ENCODE results near the gene RBX1.

The RBX1 gene

GRCh38 chr22:40973144-40973543 lies 22.0 kb downstream of the RBX1 start:
- Histone ChIP-seq H3K9ac (ENCODE audit: low read length) (no peak overlapping the region), H3K4me3 (ENCODE audit: low read length) (no peak overlapping the region), H3K4me1 (ENCODE audit: control insufficient read depth, insufficient read depth, low read length) (peaks cover 5% of the 10 kb centered on the region), H3K9me3 (ENCODE audit: control insufficient read depth, low read length) (no peaks in the 10 kb centered on the region), H3K27me3 (replicated peaks; ENCODE audit: control insufficient read depth, insufficient read depth, low read length) (no peaks in the 10 kb centered on the region), H3K36me3 (ENCODE audit: control insufficient read depth, insufficient read depth, low read length, severe bottlenecking) (peaks cover 44% of the 10 kb centered on the region)
- DNase-seq (ENCODE audit: low read depth) = no peak

GRCh38 chr22:40975366-40975765 lies 24.2 kb downstream of the RBX1 start:
- DNase-seq (ENCODE audit: low read depth) = peak; percentile 72
- H3K4me3 ChIP-seq (ENCODE audit: low read length) = no peak overlapping the region
- H3K36me3 ChIP-seq (ENCODE audit: control insufficient read depth, insufficient read depth, low read length, severe bottlenecking) = peaks cover 26% of the 10 kb centered on the region
- H3K9me3 ChIP-seq (ENCODE audit: control insufficient read depth, low read length) = no peaks in the 10 kb centered on the region
- H3K9ac ChIP-seq (ENCODE audit: low read length) = no peak overlapping the region
- H3K4me1 ChIP-seq (ENCODE audit: control insufficient read depth, insufficient read depth, low read length) = peaks cover 5% of the 10 kb centered on the region
- H3K27me3 ChIP-seq (replicated peaks; ENCODE audit: control insufficient read depth, insufficient read depth, low read length) = no peaks in the 10 kb centered on the region

- Histone ChIP-seq H3K27me3 (replicated peaks; ENCODE audit: control insufficient read depth, insufficient read depth, low read length) (no peaks in the 10 kb centered on the region), H3K4me3 (ENCODE audit: low read length) (no peak overlapping the region), H3K36me3 (ENCODE audit: control insufficient read depth, insufficient read depth, low read length, severe bottlenecking) (peaks cover 13% of the 10 kb centered on the region), H3K9me3 (ENCODE audit: control insufficient read depth, low read length) (no peaks in the 10 kb centered on the region), H3K4me1 (ENCODE audit: control insufficient read depth, insufficient read depth, low read length) (peaks cover 5% of the 10 kb centered on the region), H3K9ac (ENCODE audit: low read length) (no peak overlapping the region)
- no peak for DNase-seq (ENCODE audit: low read depth)
Observed at GRCh38 chr22:40976866-40977700, 25.9 kb downstream of the RBX1 start.

- Histone ChIP-seq H3K9me3 (ENCODE audit: control insufficient read depth, low read length) (no peaks in the 10 kb centered on the region), H3K4me1 (ENCODE audit: control insufficient read depth, insufficient read depth, low read length) (peaks cover 5% of the 10 kb centered on the region), H3K27me3 (replicated peaks; ENCODE audit: control insufficient read depth, insufficient read depth, low read length) (no peaks in the 10 kb centered on the region), H3K4me3 (ENCODE audit: low read length) (no peak overlapping the region), H3K9ac (ENCODE audit: low read length) (no peak overlapping the region), H3K36me3 (ENCODE audit: control insufficient read depth, insufficient read depth, low read length, severe bottlenecking) (no peaks in the 10 kb centered on the region)
- no peak for DNase-seq (ENCODE audit: low read depth)
Observed at GRCh38 chr22:40979198-40979597, 28.0 kb downstream of the RBX1 start.

- no peak for DNase-seq (ENCODE audit: low read depth)
- Histone ChIP-seq H3K36me3 (ENCODE audit: control insufficient read depth, insufficient read depth, low read length, severe bottlenecking) (no peaks in the 10 kb centered on the region), H3K9ac (ENCODE audit: low read length) (no peak overlapping the region), H3K9me3 (ENCODE audit: control insufficient read depth, low read length) (no peaks in the 10 kb centered on the region), H3K27me3 (replicated peaks; ENCODE audit: control insufficient read depth, insufficient read depth, low read length) (no peaks in the 10 kb centered on the region), H3K4me3 (ENCODE audit: low read length) (no peak overlapping the region), H3K4me1 (ENCODE audit: control insufficient read depth, insufficient read depth, low read length) (peaks cover 5% of the 10 kb centered on the region)
Observed at GRCh38 chr22:40979871-40980270, 28.7 kb downstream of the RBX1 start.

GRCh38 chr22:40982482-40983385 lies 31.6 kb downstream of the RBX1 start:
- Histone ChIP-seq H3K36me3 (ENCODE audit: control insufficient read depth, insufficient read depth, low read length, severe bottlenecking) (no peaks in the 10 kb centered on the region), H3K9me3 (ENCODE audit: control insufficient read depth, low read length) (no peaks in the 10 kb centered on the region), H3K27me3 (replicated peaks; ENCODE audit: control insufficient read depth, insufficient read depth, low read length) (no peaks in the 10 kb centered on the region), H3K9ac (ENCODE audit: low read length) (no peak overlapping the region), H3K4me3 (ENCODE audit: low read length) (no peak overlapping the region), H3K4me1 (ENCODE audit: control insufficient read depth, insufficient read depth, low read length) (no peaks in the 10 kb centered on the region)
- DNase-seq (ENCODE audit: low read depth) = no peak

GRCh38 chr22:40991298-40991697 lies 40.1 kb downstream of the RBX1 start:
- DNase-seq (ENCODE audit: low read depth) = no peak
- no peak overlapping the region for H3K4me3 ChIP-seq (ENCODE audit: low read length)
- no peaks in the 10 kb centered on the region for H3K9me3 ChIP-seq (ENCODE audit: control insufficient read depth, low read length)
- no peak overlapping the region for H3K9ac ChIP-seq (ENCODE audit: low read length)
- peaks cover 45% of the 10 kb centered on the region for H3K27me3 ChIP-seq (replicated peaks; ENCODE audit: control insufficient read depth, insufficient read depth, low read length)
- H3K4me1 ChIP-seq (ENCODE audit: control insufficient read depth, insufficient read depth, low read length) = no peaks in the 10 kb centered on the region
- H3K36me3 ChIP-seq (ENCODE audit: control insufficient read depth, insufficient read depth, low read length, severe bottlenecking) = no peaks in the 10 kb centered on the region

GRCh38 chr22:40995821-40996220 lies 44.6 kb downstream of the RBX1 start:
- Histone ChIP-seq H3K9me3 (ENCODE audit: control insufficient read depth, low read length) (no peaks in the 10 kb centered on the region), H3K9ac (ENCODE audit: low read length) (no peak overlapping the region), H3K27me3 (replicated peaks; ENCODE audit: control insufficient read depth, insufficient read depth, low read length) (peaks cover 30% of the 10 kb centered on the region), H3K4me3 (ENCODE audit: low read length) (no peak overlapping the region), H3K36me3 (ENCODE audit: control insufficient read depth, insufficient read depth, low read length, severe bottlenecking) (no peaks in the 10 kb centered on the region), H3K4me1 (ENCODE audit: control insufficient read depth, insufficient read depth, low read length) (no peaks in the 10 kb centered on the region)
- DNase-seq (ENCODE audit: low read depth) = no peak

GRCh38 chr22:40997520-40997919 lies 46.3 kb downstream of the RBX1 start:
- no peak for DNase-seq (ENCODE audit: low read depth)
- Histone ChIP-seq H3K4me3 (ENCODE audit: low read length) (no peak overlapping the region), H3K27me3 (replicated peaks; ENCODE audit: control insufficient read depth, insufficient read depth, low read length) (peaks cover 13% of the 10 kb centered on the region), H3K9ac (ENCODE audit: low read length) (no peak overlapping the region), H3K36me3 (ENCODE audit: control insufficient read depth, insufficient read depth, low read length, severe bottlenecking) (no peaks in the 10 kb centered on the region), H3K9me3 (ENCODE audit: control insufficient read depth, low read length) (no peaks in the 10 kb centered on the region), H3K4me1 (ENCODE audit: control insufficient read depth, insufficient read depth, low read length) (no peaks in the 10 kb centered on the region)

GRCh38 chr22:41000040-41000565 lies 48.9 kb downstream of the RBX1 start:
- H3K4me1 ChIP-seq (ENCODE audit: control insufficient read depth, insufficient read depth, low read length) = no peaks in the 10 kb centered on the region
- H3K36me3 ChIP-seq (ENCODE audit: control insufficient read depth, insufficient read depth, low read length, severe bottlenecking) = no peaks in the 10 kb centered on the region
- H3K4me3 ChIP-seq (ENCODE audit: low read length) = no peak overlapping the region
- H3K9ac ChIP-seq (ENCODE audit: low read length) = no peak overlapping the region
- no peak for DNase-seq (ENCODE audit: low read depth)
- H3K9me3 ChIP-seq (ENCODE audit: control insufficient read depth, low read length) = no peaks in the 10 kb centered on the region
- no peaks in the 10 kb centered on the region for H3K27me3 ChIP-seq (replicated peaks; ENCODE audit: control insufficient read depth, insufficient read depth, low read length)
